ENCODE results near the gene ANKDD1B. TPM values are rescaled to one million over a fixed set of nuclear protein-coding genes. Genes with fewer than 3 reads are reported as not detected.

Gene ANKDD1B
- total and polyA plus RNA-seq, 2 of the 8 experiments (the other 6 are each of a cell fraction or from before 2014, with no cell fraction given), result 0.08 to 0.22 TPM

DNA sequence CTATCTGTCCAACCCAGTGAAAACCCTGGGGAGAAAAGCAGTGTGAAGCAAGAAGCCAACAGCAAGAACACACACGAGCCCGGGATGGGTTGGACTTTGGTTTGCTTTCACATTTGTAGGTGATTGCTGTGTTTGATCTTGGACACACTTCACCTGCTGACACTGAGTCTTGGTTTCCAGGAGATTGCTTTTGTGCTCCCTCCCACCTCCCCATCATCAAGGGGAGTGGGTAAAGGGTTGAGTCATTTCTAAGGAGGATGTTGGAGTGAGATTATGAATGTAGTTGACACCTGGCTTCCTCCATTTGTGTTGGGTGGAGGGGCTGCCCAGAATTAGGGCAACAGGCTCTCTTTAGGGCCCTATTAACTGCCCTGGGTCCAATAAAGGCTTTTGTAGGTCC, 37.5 kb downstream of the ANKDD1B start:
- Histone ChIP-seq H3K4ac (replicated peaks; ENCODE audit: insufficient read length, low read depth, low read length) (no peak overlapping the region), H3K27me3 (replicated peaks in 1 of 4; ENCODE audit: control insufficient read depth in 3 of 4, extremely low read depth in 1 of 4, insufficient read depth in 3 of 4, low read length in 3 of 4) (no peaks in the 10 kb centered on the region), H3K79me1 (ENCODE audit: low read depth, low read length) (no peaks in the 10 kb centered on the region), H2BK5ac (ENCODE audit: low read depth, low read length) (no peak overlapping the region), H3K18ac (ENCODE audit: extremely low read depth, low read length) (no peak overlapping the region), H3K9me3 (ENCODE audit: insufficient read depth in 2 of 2, low read depth in 1 of 2, low read length in 1 of 2) (no peaks in the 10 kb centered on the region), H3K23ac (ENCODE audit: insufficient read length) (no peak overlapping the region), H2AK5ac (ENCODE audit: low read depth, low read length) (no peak overlapping the region), H3K9ac (replicated peaks in 1 of 4; ENCODE audit: extremely low read depth in 1 of 4, low read depth in 3 of 4, low read length in 3 of 4) (no peak overlapping the region), H3K4me1 (replicated peaks in 1 of 4; ENCODE audit: control insufficient read depth in 3 of 4, insufficient read depth in 4 of 4, low read length in 3 of 4) (no peaks in the 10 kb centered on the region), H3K56ac (replicated peaks; ENCODE audit: insufficient read length, low read depth, low read length) (no peak overlapping the region), H2BK12ac (ENCODE audit: low read depth, low read length) (no peak overlapping the region), H3K14ac (ENCODE audit: insufficient read length) (no peak overlapping the region), H4K91ac (replicated peaks; ENCODE audit: insufficient read length, low read length) (no peak overlapping the region), H3K79me2 (ENCODE audit: control insufficient read depth in 1 of 2, insufficient read depth in 2 of 2, low read length in 2 of 2) (no peaks in the 10 kb centered on the region), H2AFZ (ENCODE audit: low read length) (no peak overlapping the region), H3K27ac (ENCODE audit: low read depth, low read length) (no peak overlapping the region), H2BK120ac (replicated peaks; ENCODE audit: low read depth, low read length) (no peak overlapping the region), H3K23me2 (ENCODE audit: low read depth, low read length) (no peaks in the 10 kb centered on the region), H4K8ac (ENCODE audit: extremely low read depth, insufficient read depth, low read length) (no peak overlapping the region), H4K5ac (ENCODE audit: insufficient read length, low read depth, low read length) (no peak overlapping the region), H3K4me3 (ENCODE audit: extremely low read depth in 1 of 4, insufficient read depth in 2 of 4, low read depth in 3 of 4, low read length in 4 of 4) (no peak overlapping the region), H3K4me2 (ENCODE audit: insufficient read depth in 1 of 2, low read depth in 2 of 2, low read length in 2 of 2) (no peak overlapping the region), H2BK15ac (ENCODE audit: low read length) (no peak overlapping the region), H4K20me1 (replicated peaks in 1 of 2; ENCODE audit: control insufficient read depth in 1 of 2, insufficient read depth in 2 of 2, low read length in 2 of 2) (no peaks in the 10 kb centered on the region), H3K36me3 (ENCODE audit: control insufficient read depth in 2 of 4, insufficient read depth in 4 of 4, low read length in 3 of 4) (no peaks in the 10 kb centered on the region), H2BK20ac (ENCODE audit: low read length) (no peak overlapping the region)
- ChIA-PET CTCF (ENCODE audit: partially characterized antibody) (interaction anchor here (0.6 kb wide), 1 partner anchor 372 kb away, joined by 3 read pairs; no protein-coding TSS in a partner anchor), POLR2A (ENCODE audit: partially characterized antibody) (no interaction called here)
- TF ChIP-seq SP4 (IDR thresholded peaks at IDR 0.05; ENCODE audit: low read length), result no peak
- no peak for TF ChIP-seq TAF1 (IDR thresholded peaks at IDR 0.05; ENCODE audit: low read depth, low read length)
- FAIRE-seq (no peak), DNase-seq (ENCODE audit: low read depth in 1 of 2, low spot score in 2 of 2) (no peak)
- 93% methylated on average over 2 of the region's 2 CpGs; no CpG with 5 or more reads in 1 of the 2 experiments for WGBS, 2 experiments (ENCODE audit: extremely low coverage in 1 of 2, insufficient coverage in 1 of 2, insufficient read length in 1 of 2, insufficient replicate concordance in 2 of 2, low coverage in 1 of 2, low lambda C conversion rate in 2 of 2, missing lambda C conversion rate in 1 of 2)

Data from H1 (cell line).